ENCODE data around the gene FLT1.

FLT1 gene

GRCh38 chr13:28485097-28485496 is 9.8 kb downstream of the FLT1 start:
- no peak for DNase-seq

DNA sequence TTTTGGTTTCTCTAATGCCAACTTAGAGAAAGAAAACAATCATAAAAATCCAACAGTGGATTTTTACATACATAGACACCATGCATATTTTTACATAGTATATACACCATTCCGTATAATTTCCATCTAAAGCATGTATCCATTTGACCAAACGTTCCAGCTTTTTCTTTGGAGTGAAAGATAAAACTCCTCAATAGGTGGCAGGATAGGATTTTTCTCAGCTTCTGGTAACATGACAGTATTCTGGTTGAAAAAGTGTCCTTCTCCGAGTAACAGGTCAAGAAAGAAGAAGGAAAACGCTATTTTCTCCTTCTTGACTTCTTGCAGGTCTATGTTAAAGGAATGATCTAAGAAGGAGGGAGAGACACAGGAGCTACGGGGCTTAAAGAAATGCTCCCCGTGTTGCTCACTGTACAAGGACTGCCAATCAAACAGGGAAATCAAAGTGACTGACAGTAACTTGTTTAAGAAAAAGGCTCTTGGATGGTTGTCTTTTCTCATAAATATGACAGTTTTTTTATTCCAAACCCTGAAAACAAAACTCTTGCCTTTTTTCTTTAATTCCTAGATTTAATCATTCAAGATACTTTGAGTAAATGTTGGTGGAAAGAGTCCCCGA is 11.5 kb downstream of the FLT1 start:
- no peak for DNase-seq

DNA sequence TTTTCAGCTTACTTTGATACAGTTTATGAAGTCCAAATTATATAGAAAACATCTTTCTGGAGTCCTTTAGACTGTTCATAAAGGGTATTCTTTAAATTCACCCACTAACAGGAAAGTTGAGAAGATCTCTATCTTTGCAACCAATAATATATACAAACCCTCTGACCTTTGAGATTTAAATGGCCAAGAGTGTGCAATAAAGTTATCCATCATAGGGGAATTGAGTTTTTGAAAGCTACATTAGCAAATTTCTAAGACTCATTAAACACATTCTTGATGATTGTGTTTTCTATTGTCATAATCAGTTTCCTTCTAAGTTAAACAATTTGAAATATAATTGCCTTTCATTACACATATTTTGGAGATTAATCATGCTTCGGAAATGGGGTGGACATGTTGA is 15.9 kb downstream of the FLT1 start:
- DNase-seq: no peak

GRCh38 chr13:28478127-28478526 is 16.8 kb downstream of the FLT1 start:
- no peak for DNase-seq

- DNase-seq: no peak
Observed at GRCh38 chr13:28477709-28477973, 17.3 kb downstream of the FLT1 start.

DNA sequence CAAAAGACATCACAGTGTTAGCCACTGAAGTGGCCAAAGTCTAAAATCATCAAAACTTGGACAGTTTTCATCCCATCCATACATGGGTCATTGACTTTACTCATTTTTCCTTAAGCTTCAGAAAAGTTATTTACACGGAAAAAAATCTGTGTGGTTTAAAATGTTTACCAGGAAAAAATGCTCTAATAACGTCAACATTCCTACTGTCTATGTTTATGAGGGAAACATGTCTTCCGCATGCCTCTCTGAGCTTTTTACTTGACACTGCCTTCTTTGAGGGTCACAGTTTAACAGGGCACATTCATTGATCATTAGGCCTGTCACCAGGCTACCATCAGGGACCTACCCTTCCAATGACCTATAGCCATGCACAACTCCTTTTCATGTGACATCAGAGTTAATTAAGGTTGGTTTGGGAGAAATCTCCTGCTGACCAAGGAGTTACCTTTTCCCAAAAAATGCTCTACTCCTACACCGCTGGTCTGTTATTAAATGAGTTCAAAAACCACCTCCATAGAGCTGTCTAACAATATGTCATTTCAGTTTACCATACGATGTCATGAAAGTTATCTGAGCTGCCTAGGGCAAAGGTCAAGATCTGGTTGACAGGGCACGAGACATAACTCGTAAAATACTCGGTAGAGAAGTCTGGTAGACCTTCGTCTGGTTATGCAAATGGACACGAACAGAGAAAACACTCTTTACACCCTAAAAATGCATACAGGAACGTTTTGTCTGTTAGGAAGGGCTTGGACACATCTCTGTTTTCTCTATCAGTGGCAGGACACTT is 17.8 kb downstream of the FLT1 start:
- no peak for DNase-seq

- no peak for DNase-seq
Observed at GRCh38 chr13:28475916-28476725, 18.8 kb downstream of the FLT1 start.

DNA sequence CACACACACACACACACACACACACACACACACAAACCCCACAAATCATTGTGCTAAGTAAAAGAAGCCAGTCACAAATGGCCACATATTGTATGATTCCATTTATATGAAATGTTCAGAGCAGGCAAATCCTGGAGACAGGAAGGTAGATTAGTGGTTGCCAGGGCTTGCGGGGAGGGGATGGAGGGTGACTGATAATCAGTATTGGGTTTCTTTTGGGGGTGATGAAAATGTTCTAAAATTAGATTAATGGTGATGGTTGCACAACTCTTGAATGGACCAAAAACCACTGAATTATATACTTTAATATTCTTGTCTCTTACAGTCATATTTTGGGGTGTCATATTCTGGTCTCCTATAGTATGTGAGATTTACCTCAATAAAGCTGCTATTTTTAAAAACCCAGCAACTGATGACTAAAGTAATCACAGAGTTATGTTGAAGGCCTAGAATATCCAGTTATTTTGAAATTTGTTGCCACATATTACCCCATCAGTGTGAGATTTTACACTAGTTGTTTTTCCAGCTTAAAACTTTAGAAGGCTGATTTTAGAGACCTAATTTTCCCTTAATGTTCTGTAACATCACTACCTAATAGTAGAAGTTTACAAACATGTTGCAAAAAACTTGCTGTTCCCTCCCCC is 20.3 kb downstream of the FLT1 start:
- no peak for DNase-seq

DNA sequence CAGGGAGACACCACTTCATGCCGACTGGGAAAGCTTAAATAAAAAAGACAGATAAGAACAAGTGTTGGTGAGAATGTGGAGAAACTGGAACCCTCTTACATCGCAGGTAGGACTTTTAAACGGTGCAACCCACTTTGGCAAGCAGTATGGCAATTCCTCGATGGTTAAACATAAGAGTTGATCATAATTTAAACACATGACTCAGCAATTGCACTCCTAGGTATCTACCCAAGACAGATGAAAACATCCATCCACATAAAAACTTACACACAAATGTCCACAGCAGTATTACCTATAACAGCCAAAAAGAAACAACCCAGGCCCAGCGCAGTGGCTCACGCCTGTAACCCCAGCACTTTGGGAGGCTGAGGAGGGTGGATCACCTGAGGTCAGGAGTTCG is 21.9 kb downstream of the FLT1 start:
- DNase-seq: no peak

GRCh38 chr13:28471421-28471820 is 23.5 kb downstream of the FLT1 start:
- DNase-seq: no peak

GRCh38 chr13:28470296-28470695 is 24.6 kb downstream of the FLT1 start:
- DNase-seq: no peak

GRCh38 chr13:28469316-28469715 is 25.6 kb downstream of the FLT1 start:
- no peak for DNase-seq

- DNase-seq: no peak
Observed at GRCh38 chr13:28468023-28468915, 26.7 kb downstream of the FLT1 start.

DNA sequence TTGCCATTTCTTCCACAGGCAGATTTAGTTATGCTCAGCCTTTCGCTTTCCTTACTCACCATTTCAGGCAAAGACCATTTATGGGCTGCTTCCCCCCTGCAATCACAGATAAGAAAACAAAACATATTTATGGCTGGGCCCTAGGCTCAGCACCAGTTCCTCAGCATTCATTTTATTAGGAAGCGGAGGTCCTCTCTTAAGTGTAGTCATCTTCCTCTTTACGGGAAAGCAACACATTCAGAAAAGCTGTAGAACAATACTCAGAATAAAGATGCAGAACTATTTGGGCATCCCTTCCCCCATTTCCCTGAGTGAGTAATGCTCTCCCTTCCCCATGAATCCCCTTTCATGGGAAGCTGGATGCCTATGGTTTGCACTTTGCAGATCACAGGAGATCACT is 27.9 kb downstream of the FLT1 start:
- no peak for DNase-seq

- DNase-seq: no peak
Observed at GRCh38 chr13:28466151-28466550, 28.8 kb downstream of the FLT1 start.

DNA sequence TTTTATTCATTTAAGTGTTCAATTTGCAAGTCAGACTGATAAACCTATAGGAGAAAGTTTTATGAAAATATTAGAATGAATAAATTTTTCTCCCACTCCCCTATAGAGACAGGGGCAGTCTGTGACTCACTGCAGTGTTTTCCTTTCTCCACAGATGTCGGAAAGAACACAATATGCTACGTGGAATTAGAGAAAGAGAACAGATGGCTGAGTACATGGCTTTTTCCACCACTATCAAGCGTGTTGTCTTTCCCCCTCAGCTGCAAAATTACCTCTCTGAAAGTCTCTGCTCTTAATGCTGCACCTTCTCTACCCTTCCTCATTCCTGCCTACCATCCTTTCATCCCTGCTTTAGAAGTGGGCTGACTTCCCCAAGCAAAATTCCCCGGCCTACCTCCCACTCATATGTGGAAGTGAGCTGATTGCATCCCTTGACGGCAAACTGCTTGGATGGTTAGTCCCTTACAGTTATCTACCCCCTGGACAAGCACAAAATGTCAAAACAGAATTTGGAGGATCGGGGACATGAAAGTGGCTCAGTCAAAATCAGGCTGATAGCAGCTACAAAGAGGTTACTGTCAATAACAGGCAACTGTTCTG is 30.0 kb downstream of the FLT1 start:
- DNase-seq: no peak

GRCh38 chr13:28463481-28463880 is 31.4 kb downstream of the FLT1 start:
- DNase-seq: no peak

- DNase-seq: no peak
Observed at GRCh38 chr13:28459911-28460310, 35.0 kb downstream of the FLT1 start.

- no peak for DNase-seq
Observed at GRCh38 chr13:28458608-28459007, 36.3 kb downstream of the FLT1 start.

DNA sequence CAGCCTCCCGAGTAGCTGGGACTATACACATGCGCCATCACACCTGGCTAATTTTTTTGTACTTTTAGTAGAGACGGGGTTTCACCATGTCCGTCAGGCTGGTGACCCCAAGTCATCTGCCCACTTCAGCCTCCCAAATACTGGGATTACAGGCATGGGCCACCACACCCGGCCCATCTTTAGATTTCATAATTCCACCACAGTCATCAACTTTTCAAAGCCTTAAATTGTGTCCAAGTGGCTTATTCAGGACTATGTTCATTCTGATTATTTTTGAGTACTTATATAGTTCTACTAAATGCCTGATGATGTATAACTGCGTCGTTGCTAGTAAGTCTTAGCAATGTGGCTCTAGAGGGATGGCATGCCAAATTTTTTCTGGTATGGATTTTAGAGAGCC is 36.9 kb downstream of the FLT1 start:
- DNase-seq: no peak

DNA sequence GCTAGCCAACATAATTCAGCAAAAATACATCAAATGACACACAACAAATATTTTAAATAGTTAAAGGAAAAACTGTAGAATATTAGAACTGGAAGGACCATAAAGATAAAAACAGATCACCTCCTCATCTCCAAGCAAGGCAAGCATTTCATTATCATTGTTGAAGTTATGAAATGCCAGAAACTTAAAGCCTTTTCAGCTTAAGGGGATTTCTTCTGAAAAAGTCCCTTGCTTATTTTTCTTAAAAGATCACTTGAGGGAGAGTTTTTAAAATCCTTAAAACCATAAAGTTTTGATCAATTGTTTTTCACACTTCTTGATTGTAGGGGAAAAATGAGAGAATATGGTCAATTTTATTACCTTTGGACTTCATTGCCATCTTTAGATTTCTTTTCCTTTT is 37.4 kb downstream of the FLT1 start:
- DNase-seq: no peak

GRCh38 chr13:28455580-28456194 is 39.2 kb downstream of the FLT1 start:
- no peak for DNase-seq
